ENCODE measurements around the gene LBP.

LBP gene

DNA sequence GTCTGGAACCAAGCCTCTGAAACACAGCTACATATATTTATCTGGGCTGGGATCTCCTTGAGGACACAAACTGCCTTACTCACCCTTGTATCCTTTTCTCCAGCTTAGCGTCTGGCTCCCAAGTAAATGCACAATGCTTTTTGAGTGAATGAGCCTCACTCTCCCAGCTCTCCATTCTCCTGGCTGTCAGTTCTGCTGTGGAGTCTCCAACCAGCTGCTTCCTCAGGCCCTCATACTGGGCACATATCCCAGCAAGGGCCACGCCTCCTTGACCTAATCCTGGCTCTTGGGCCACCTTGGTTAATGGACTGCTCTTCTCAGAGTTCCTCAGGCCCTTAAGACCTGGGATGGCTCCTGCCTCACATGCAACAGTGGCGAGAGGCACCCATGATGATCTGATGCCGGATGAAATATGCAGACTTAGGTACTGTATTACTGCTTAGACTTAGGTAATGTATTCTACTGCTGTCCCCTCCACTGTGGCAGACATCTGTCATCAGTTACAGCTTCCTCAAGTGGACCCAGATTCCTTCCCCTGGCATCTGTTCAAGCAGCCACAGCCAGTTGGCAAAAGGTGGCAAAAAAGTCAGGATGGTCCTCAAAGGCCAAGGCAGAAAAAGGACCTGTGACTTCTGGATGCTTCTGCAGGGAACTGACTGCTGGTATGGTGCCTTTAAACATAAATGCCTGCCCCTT, 72.4 kb downstream of the LBP start:
- Histone ChIP-seq H3K27ac (no peak overlapping the region), H3K4me3 (no peak overlapping the region)
- DNase-seq (ENCODE audit: low spot score) = no peak
- TF ChIP-seq, protein P1, sequence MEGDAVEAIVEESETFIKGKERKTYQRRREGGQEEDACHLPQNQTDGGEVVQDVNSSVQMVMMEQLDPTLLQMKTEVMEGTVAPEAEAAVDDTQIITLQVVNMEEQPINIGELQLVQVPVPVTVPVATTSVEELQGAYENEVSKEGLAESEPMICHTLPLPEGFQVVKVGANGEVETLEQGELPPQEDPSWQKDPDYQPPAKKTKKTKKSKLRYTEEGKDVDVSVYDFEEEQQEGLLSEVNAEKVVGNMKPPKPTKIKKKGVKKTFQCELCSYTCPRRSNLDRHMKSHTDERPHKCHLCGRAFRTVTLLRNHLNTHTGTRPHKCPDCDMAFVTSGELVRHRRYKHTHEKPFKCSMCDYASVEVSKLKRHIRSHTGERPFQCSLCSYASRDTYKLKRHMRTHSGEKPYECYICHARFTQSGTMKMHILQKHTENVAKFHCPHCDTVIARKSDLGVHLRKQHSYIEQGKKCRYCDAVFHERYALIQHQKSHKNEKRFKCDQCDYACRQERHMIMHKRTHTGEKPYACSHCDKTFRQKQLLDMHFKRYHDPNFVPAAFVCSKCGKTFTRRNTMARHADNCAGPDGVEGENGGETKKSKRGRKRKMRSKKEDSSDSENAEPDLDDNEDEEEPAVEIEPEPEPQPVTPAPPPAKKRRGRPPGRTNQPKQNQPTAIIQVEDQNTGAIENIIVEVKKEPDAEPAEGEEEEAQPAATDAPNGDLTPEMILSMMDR (IDR thresholded peaks at IDR 0.05) = no peak

GRCh38 chr20:38420388-38421085, 74.3 kb downstream of the LBP start:
- Histone ChIP-seq H3K27ac (no peak overlapping the region), H3K4me3 (no peak overlapping the region)
- DNase-seq (ENCODE audit: low spot score) = no peak
- TF ChIP-seq, protein P1 (IDR thresholded peaks at IDR 0.05) = no peak

DNA sequence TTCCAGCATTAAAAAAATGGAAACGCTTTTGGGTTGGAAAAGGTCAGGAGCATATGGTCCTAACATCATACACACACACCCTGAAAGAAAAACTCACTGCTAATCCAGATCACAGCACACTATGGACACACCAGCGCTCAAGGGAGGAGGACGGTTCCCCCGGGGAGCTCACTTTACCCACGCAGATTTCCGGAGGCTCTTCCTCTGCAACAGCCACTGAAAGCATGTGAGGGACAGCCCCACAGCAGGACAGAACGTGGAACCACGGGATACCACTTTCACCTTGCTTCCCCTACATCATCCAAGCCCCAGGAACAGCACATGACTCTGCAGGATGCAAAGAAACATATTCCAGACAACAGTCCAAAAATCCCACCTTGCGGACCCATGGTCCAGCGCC, 75.6 kb downstream of the LBP start:
- no peak overlapping the region for H3K4me3 ChIP-seq
- H3K27ac ChIP-seq = no peak overlapping the region
- TF ChIP-seq, protein P1 (IDR thresholded peaks at IDR 0.05) = no peak
- DNase-seq (ENCODE audit: low spot score) = no peak

DNA sequence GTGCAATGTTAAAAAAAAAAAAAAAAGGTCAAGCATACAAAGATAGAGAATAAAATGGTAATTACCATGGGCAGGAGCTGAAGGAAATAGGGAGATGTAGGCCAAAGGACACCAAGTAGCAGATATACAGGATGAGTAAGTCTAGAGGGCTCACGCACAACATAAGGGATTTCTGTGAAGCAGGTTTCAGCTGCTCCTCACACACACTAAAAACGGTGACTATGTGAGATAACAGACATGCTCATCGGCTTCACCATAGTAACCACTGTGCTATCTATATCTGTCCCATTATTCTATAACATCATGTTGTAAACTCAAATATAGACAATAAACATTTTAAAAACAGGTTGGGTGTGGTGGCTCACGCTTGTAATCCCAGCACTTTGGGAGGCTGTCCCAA, 77.3 kb downstream of the LBP start:
- H3K4me3 ChIP-seq = no peak overlapping the region
- no peak for DNase-seq (ENCODE audit: low spot score)
- H3K27ac ChIP-seq = no peak overlapping the region
- TF ChIP-seq, protein P1 (IDR thresholded peaks at IDR 0.05) = no peak

DNA sequence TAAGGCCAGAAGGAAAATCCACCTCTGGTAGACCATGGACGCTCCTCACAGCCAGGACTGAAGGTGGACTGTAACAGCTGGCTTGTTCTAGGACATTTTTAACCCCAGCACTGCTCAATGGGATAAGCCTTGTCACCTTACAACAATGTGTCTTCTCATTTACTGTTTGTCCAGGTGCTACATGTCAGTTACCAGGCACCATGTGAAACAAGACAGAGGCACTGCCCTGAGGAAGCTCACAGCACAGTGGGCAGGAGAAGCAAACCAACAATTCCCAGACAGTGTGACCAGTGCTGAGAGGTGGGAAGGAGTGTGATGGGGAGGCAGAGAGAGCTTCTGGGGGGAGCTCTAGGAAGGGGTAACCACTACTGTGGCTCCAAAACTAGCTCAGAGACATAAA, 78.1 kb downstream of the LBP start:
- no peak overlapping the region for H3K4me3 ChIP-seq
- no peak for DNase-seq (ENCODE audit: low spot score)
- TF ChIP-seq, protein P1 (IDR thresholded peaks at IDR 0.05) = no peak
- H3K27ac ChIP-seq = no peak overlapping the region

DNA sequence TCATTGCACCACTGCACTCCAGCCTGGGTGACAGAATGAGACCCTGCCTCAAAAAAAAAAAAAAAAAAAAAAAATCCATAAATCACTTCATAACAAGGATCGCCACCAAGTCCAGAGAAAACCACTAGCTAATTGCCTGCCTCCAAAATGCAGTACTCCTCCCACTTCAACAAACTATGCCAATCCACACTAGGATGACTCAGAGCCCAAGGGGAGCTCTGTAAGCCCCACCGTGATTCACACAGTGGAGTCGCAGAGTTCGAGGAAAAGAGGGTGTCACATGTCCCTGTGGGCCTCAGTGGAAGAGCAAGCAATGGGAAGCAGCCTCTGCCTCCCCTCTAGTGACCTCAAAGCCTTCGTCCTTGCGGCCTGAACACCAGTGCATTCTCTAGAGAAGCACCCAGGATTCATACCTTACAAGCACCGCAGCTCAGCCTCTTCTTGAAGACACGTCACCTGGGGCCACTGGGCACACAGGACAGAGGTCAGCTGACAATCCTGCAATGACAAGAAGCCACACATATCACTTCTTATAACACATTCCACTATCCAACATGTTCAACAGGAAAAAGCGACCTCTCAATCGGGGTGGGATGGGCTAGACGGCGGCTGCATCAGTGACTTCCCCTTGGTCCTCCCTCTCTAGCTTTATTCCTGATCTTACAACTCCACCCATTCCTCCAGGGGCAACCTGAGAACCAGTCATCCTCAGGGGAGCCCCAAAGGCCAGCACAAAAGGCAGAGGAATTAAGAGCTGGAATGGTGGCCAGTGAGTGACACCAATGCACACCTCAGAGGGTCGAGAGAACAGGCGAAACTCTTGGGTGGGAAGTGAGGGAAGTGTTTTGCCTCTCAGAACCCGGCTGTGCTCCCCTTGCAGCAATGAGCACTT, 80.0 kb downstream of the LBP start:
- no peak overlapping the region for H3K27ac ChIP-seq
- no peak for DNase-seq (ENCODE audit: low spot score)
- no peak overlapping the region for H3K4me3 ChIP-seq
- TF ChIP-seq, protein P1 (IDR thresholded peaks at IDR 0.05) = no peak

Measured in coronary artery (tissue), 2 donors.